Omental fat pad (tissue), 4 donors: ENCODE data around the gene UBE2D2. TPM values are rescaled to one million over a fixed set of nuclear protein-coding genes. Genes with fewer than 3 reads are reported as not detected.
A peak's percentile ranks its signal among the peaks of the same experiment; 100 is the strongest.

Experiments
- ATAC-seq: fragments of 150-250 bp; one replicate; pipeline ENCODE4 v1.9.1; 2016; ENCODE audit warnings: mild to moderate bottlenecking, moderate library complexity; ENCODE audit not compliant: low FRiP score
- DNase-seq: peaks from one replicate; pipeline ENCODE4 v3.0.0-alpha.2; 2019; ENCODE audit warnings: low spot score
- total RNA-seq, 4 donors: library from RNA; depleted of rRNA; stranded (reverse); fragments of >200 nt; gene quantifications; one replicate each; pipeline ENCODE4 v1.1.0, GENCODE V29; 2016
- TF ChIP-seq, protein P1 (sequence below), 3 donors: fragments of 450-650 bp; IDR thresholded peaks; one replicate each; pipeline ENCODE4 v1.5.1; 2016 to 2017; ENCODE audit warnings: antibody characterized with exemption in 3 of 3, mild to moderate bottlenecking in 3 of 3, moderate library complexity in 2 of 3

UBE2D2 gene
- total RNA-seq, 4 donors from 2014 or later: 50.4 to 76.9 (median 70.4) TPM

DNA sequence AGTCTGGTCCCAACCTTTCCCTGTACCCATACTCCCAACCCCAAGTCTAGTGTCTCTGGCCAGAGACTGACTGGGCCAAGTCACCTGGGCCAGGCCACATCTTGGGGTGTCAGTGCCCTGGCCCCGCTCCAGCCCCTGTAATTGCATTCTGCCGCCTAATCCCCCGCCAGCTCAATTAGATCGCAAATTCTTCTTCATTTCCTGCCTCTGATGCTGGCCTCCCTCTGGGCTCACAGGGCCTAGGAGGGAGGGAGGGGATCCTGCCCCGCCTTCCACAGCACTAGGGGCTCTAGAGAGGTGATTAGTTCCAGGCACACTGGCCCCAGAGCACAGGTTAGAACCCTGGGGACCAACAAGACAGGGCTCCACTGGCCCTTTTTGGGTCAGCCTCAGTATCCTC is 92.5 kb downstream of the UBE2D2 start:
- TF ChIP-seq, protein P1, sequence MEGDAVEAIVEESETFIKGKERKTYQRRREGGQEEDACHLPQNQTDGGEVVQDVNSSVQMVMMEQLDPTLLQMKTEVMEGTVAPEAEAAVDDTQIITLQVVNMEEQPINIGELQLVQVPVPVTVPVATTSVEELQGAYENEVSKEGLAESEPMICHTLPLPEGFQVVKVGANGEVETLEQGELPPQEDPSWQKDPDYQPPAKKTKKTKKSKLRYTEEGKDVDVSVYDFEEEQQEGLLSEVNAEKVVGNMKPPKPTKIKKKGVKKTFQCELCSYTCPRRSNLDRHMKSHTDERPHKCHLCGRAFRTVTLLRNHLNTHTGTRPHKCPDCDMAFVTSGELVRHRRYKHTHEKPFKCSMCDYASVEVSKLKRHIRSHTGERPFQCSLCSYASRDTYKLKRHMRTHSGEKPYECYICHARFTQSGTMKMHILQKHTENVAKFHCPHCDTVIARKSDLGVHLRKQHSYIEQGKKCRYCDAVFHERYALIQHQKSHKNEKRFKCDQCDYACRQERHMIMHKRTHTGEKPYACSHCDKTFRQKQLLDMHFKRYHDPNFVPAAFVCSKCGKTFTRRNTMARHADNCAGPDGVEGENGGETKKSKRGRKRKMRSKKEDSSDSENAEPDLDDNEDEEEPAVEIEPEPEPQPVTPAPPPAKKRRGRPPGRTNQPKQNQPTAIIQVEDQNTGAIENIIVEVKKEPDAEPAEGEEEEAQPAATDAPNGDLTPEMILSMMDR (IDR thresholded peaks at IDR 0.05): no peak
- no peak for DNase-seq
- ATAC-seq: no peak

DNA sequence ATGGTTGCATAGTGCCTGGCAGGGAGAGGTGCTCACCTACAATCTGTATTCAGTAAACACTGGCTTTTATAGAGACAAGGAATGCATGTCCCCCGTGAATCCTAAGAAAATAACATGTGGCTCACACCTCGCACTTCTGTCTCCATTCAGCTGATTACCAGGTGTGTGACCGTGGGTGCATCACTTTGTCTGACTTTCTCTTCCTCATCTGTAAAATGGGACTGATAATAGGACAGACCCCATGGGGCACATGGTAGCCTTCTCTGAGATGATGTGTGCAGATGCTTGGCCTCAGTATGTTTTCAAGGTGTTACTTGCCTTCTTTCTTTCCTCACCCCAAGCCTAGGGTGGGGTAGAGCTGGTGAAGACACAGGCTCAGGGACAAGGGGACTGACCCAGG is 93.3 kb downstream of the UBE2D2 start:
- DNase-seq: no peak
- TF ChIP-seq, protein P1 (IDR thresholded peaks at IDR 0.05): no peak
- ATAC-seq: no peak

DNA sequence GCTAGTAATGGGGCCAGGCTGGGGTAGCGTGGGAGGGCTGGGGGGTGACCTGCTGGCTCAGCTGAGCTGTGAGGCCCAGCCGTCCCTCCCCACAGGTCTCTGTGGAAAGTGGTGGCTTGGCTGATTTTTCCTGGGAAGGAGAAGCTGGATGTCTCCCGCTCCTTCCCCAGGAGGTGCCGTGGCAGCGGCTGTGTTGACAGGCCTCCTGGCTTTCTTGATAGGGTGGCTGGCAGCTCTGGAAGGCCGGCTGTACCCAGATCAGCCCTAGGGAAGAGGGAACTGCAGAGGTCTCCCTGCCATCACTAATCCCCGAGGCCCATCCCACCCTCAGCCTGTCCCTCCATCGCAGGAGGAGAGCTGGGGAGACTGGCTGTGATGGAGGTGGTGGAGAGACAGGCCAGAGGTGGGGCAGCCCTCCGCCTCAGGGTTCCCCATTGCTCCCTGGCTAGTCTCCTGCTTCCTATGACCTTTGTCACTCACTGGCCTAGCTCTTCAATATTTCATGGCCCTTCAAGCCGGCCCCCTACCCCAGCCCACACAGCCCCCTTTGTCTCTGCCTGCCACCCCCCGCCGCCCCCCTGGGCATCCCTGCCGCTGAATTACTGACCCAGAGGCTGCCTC is 93.8 kb downstream of the UBE2D2 start:
- ATAC-seq: no peak
- TF ChIP-seq, protein P1 (IDR thresholded peaks at IDR 0.05): no peak
- no peak for DNase-seq

DNA sequence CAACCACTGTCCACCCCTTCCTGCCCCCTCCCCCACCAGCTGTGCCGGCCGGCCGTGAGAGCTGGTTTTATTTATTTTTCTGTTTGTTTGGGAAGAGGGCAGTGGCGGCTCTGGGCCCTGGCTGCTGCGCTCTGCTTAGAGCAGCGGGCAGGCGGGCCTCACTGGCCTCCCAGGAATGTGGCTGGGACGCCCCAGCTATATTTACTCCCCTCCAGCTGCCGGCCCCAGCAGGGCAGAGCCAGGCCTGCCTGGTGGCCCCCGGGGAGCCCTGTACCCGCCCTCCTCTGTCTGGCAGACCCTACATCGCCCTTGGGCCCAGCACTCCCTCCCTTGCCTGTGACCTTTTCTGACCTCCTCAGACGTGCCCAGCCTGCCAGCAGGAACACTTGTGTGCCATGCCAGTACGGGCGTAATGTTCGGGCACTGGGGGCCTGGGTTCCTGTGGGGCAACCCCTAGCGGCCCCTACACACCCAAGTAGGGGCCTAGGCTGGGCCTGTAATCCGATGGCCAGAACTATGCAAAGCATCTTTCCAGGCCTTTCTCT is 94.7 kb downstream of the UBE2D2 start:
- TF ChIP-seq, protein P1 (IDR thresholded peaks at IDR 0.05): no peak
- ATAC-seq (no peak), DNase-seq (no peak)

DNA sequence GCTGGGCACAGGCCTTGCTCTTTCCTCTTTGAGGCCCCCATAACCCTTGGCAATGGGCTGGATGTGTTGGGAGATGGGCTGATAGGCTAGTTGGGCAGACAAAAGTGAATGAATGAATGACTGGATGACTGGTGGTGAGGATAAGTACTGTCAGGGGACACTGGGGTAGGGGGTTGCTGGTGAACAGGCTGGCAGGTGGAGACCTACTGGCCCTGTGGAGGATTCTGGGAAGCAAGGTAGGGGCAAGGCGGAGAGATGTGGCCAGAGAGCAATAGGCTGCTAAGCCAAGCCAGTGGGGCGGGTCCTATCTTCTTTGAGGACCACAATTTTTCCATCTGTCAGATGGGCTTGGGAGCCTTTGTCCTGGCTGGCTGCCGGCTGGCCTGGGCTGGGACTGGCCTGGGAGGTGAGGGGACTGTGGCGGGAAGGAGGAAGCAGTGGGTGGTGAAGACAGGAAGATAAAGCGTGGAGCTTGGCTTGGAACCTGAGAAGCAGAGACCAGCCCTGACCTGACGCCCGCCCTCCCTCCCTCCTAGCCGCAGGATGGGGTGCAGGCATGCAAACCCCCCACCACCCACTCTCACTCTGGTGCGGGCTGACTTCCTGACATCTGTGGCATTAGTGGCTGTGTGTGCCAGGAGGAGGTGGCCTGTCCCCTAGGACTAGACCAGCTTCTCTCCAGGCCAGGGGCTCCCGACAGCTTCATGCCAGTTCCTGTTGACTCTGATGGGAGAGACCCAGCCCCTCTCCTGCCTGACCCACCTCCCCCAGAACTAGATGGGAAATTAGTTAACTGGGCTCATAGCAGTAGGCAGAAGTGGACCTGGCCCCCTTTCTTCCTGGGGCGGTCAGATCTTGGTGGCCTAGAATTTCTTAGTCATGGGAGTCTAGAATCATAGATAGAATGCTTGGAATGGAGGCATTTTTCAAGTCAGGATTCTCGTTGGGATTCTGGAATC is 96.5 kb downstream of the UBE2D2 start:
- DNase-seq (no peak), ATAC-seq (no peak)
- TF ChIP-seq, protein P1 (IDR thresholded peaks at IDR 0.05): no peak

DNA sequence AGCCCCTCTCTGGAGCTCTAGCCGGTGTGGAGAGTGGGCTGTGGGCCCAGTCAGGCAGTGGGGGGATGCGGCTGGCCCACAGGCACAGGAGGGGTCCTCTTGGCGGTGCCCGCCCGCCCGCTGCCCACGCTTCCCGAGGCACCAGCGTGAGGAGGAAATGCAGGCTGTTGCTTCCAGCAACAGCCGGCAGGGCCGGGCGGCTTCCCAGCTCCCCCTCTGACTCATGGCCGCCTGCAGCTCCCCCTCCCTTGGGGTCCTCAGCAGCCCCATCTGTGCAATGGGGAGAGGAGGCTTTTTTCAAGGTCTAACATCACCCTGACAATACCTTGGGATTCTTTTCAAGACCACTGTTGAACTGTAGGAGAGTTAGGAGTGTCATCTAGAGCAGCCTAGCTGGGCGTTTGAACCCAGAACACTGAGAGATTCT is 97.4 kb downstream of the UBE2D2 start:
- DNase-seq (no peak), ATAC-seq (peak; percentile 16)
- TF ChIP-seq, protein P1 (IDR thresholded peaks at IDR 0.05): no peak
